HG03378 (cell line): ENCODE data around the gene VCL.
"Not testable (repeated sequence)": the region's sequence is repeated elsewhere in the genome, so short reads cannot be mapped to it uniquely, and the experiment has no call there.

ENCODE experiments used
- ATAC-seq: cut with Tn5 transposase; IDR thresholded peaks from one replicate; pipeline ENCODE4 v1.9.1; 2021; ENCODE audit warnings: mild to moderate bottlenecking, moderate library complexity; ENCODE audit not compliant: unreplicated experiment

VCL gene

DNA sequence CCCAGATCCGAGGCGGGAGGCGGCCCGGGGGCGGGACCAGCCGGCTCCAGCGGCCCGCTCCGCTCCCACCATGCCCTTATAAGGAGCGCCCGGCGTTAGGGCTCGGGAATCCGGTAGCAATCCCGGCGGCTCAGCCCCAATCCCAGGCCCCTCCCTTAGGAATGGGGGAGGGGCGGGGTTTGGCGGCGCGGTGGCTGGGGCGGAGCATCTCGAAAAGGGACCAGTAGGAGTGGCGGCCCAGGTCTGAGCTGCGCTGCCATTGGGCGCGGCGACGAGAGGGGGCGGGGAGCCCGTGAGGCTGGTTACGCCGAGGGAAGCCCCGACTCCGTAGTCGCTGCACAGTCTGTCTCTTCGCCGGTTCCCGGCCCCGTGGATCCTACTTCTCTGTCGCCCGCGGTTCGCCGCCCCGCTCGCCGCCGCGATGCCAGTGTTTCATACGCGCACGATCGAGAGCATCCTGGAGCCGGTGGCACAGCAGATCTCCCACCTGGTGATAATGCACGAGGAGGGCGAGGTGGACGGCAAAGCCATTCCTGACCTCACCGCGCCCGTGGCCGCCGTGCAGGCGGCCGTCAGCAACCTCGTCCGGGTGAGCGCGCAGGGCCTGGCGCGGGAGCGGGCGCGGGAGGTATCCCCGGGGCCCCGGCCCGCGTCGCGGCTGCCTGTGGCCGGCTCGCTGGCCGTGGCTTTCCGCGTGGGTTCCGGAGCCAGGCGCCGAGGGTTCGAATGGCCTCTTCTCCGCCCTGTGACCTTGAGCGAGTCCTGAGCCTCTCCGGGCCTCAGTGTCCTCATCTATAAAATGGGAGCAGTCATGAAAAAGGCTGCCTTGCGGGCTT lies at the start of gene VCL:
Gene VCL, plus strand, starts transcription at position 330 of the 836 bp plus-strand sequence. Its CDS starts 92 bp downstream, at position 422.
- peak; percentile 88 for ATAC-seq

DNA sequence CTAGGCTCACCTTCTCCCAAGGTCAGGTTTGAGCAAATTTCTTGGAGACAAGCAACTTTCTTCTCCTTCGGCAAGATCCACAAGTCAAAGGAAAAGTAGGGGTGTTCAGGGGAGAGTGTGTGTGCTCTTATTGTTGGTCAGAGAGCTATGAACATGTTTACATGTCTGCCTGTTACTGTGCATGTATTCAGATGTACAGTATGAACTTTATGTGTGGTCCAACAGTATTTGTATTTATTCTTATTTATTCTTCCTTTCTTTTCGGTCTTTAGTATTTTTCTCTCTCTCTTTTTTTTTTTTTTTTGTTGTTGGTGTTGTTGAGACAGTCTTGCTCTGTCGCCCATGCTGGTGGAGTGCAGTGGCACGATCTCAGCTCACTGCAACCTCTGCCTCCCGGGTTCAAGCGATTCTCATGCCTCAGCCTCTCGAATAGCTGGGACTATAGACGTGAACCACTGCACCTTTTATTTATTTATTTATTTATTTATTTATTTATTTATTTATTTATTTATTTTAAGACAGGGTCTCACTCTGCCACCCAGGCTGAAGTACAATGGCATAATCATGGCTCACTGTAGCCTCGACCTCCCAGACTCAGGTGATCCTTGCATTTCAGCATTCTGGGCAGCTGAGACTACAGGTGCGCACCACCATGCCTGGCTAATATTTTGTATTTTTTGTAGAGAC lies 48.8 kb upstream of the VCL start:
- no peak for ATAC-seq

DNA sequence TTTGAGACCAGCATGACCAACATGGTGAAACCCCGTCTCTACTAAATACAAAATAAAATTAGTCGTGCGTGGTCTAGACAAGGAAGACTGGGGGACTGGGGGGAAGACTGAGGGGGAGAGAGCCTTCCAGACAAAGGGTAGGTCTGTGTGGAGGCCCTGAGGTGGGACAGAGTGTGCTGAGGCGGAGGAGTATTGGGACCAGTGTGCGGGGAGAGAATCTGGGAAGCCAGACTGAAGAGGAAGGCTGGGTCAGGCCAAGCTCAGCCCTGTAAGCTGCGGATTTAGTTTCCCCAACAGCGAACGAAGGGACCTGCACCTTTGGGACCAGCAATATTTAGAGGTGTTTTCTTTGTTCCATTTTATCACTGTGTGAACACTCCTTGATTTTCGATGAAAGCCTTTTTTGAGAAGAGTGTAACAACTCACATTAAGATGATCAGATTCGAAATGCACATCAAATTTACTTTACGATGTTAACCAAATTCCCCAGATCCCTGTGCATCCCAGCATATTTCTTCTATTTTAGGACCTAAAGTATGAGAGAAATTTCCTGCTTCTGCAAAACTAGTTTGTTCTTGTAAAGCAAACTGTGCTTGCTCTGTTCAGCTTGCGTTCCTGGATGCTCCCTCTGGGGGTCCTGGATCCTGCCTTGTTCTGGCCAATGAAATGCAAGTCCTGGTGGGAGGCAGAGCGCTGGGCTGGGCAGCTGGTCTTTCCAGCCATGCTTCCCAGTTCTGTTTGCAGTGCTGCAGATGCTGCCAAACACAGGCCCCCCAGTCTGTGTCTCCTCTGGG lies 47.6 kb upstream of the VCL start:
- no peak for ATAC-seq

DNA sequence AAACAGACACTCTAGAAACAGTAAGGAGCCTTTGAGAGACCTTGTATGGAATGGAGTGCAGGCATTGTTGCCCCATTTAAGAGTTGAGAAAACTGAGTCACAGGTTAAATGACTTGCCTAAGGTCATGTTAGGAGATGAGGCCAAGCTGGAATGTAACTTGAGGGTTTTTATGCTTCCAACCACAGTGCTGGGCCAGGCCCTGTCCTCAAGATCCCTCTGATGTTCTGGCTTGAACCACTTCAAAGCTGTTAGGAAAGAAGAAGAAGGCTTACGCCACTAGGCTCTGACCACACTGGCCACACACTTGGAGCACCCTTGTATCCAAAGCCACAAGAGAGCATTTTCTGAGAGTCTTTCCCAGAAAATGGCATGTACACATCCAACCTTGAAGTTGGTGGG lies 44.3 kb upstream of the VCL start:
- no peak for ATAC-seq

DNA sequence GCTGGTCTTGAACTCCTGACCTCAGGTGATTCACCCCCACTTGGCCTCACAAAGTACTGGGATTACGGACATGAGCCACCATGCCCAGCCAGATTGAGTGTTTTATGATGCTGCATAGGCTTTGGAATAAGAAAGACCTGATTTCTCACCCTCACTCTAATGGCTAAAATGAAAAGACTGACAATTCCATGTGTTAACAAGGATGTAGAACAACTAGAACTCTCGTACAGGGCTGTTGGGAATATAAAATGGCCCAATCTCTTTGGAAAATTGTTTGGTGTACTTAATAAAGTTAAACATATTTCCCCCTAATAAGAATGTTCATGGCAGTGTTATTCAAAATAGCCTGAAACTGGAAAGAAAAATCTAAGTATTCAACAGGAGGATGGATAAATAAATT lies 43.2 kb upstream of the VCL start:
- ATAC-seq = no peak

DNA sequence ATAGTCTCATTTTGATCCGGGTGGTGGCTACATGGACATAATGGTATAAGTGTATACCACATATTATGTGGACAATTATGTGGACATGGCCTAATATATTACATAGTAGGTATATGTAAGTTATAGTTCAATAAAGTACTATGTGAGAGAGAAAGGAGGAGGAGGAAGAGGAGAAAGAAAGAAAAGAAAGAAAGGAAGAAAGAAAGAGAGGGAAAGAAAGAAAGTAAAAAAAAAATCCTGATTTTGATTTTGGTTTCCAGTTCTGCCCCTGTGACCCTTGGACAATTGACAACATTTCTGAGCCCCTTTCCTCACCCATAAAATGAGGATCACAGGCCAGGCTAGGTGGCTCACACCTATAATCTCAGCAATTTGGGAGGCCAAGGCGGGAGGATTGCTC lies 42.2 kb upstream of the VCL start:
- ATAC-seq = no peak

DNA sequence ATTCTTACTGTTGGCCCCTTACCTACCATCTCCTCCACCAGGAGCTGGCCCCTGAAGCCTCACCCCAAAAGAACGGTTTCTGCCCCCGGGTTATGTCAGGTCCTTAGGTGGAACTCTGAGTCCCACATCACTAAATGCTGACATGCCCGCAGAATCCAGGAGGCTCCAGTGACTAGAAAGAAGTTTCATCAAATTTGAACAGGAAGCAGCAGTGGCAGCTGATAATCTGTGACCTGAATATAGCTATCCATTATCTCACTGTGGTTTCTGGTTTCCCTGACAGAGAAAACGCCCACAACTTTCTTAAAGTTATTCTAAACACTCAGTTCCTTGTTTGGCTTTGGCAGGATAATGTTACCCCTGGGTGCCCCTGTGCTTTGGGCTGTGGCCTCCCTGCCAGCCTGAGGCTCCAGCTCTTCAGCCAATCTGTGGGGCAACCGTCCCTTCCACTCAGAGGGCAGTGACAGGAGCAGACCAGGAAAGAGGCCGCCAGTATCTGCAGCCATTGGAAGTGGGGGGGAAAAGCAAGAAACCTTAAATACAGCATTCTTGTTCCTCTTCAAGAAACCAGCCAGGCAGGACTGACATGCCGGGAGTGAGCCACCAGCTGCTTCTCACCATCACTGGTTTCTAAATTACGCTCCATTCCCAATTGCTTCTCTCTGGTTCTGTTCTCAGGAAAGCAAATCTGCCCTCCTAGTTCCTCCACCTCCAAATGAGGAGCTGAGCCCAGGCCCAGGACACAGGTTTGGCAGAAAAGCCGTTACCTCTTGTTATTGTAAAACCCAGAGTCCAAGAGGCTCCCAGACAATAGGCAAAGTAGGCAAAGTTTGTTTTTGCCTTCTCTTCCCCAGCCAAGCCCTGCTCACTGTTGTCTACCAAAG lies 41.2 kb upstream of the VCL start:
- ATAC-seq = peak; percentile 72

DNA sequence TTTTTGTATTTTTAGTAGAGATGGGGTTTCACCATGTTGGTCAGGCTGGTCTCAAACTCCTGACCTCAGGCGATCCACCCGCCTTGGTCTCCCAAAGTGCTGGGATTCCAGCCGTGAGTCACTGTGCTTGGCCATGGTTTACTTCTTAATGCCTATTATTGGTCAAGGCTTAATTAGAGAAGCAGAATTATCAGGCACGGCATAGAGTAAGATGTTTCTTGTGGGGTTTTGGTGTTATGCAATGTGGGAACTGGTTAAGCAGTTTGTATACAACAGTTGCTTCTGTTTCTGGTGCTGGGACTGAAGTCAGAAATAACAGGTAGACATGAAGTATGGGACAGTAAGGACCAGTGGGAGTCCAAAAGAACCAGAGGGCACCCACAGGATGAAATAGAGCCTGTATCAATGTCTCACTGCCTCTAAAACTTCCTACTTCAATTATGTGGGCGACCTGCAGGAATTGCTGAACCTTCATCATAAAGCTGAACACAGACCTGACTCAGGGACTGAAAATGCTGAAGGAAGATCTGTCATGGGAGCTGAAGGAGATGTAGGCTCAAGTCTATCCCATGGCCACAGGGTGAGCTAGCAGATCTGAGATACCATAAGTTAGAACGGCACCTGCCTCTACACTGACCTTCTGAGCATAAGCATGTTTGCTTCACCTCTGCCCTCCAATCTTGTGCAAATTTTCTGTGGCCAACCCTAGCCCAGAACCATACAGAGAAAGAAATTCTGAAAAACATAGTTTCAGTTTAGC lies 38.3 kb upstream of the VCL start:
- no peak for ATAC-seq

DNA sequence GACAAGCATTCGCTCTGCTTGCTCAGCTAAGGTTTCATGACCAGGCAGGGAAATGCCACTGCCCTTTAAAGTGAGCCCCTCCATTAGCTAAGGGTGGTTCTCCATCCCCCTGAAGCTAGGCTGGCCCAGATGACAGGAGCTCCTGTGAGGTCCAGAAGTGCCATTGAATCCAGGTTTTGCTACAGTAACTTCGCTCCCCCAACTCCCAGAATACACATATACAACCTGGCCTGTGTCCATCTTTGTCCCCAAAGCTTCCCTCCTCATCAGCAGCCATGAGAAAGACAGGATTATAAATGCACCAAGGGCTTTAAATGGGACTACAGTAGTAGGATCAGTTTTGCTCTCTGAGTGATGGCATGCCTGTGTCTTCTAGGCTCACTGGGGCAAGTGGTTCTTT lies 35.5 kb upstream of the VCL start:
- ATAC-seq = no peak

DNA sequence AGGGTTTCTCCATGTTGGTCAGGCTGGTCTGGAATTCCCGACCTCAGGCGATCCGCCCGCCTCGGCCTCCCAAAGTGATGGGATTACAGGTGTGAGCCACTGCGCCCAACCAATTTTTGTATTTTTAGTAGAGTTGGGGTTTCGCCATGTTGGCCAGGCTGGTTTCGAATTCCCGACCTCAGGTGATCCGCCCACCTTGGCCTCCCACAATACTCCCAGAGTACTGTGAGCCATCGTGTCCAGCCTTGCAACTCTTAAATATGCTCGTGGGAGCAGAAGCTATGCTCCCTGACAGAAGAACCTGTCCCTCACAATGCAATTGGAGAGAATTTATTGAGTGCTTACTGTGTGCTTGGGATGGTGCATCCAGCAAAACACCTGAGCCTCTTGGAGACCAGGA lies 34.4 kb upstream of the VCL start:
- ATAC-seq = not testable (repeated sequence)

DNA sequence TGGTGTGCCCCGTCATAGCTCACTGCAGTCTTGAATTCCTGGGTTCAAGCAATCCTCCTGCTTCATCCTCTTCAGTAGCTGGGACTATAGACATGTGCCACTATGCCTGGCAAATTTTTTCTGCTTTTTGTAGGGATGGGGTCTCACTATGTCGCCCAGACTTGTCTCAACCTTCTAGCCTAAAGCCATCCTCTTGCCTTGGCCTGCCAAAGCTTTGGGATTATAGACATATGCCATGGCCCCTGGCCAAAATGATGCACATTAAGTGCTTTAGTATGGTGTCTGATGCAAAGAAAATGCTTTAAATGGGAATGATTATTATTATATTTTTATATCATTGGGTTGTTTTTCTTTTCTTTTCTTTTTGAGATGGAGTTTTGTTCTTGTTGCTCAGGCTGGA lies 33.2 kb upstream of the VCL start:
- no peak for ATAC-seq

DNA sequence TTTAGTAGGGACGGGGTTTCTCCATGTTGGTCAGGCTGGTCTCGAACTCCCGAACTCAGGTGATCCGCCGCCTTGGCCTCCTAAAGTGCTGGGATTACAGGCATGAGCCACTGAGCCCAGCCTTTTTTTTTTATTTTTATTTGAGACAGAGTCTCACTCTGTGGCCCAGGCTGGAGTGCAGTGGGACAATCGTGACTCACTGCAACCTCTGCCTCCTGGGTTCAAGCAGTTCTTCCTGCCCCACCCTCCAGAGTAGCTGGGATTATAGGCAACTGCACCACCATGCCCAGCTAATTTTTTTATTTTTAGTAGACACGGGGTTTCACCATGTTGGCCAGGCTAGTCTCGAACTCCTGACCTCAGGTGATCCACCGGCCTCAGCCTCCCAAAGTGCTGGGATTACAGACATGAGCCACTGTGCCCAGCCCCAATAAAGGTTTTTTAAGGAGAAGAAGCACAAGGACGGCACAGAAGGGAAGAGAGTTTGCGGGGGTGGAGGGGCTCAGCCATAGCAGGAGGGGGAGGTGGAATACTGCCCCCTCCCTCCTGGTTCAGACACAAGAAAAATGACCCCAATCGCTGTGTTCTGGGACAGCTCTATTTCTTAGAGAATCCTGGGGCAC lies 32.5 kb upstream of the VCL start:
- ATAC-seq = not testable (repeated sequence)

DNA sequence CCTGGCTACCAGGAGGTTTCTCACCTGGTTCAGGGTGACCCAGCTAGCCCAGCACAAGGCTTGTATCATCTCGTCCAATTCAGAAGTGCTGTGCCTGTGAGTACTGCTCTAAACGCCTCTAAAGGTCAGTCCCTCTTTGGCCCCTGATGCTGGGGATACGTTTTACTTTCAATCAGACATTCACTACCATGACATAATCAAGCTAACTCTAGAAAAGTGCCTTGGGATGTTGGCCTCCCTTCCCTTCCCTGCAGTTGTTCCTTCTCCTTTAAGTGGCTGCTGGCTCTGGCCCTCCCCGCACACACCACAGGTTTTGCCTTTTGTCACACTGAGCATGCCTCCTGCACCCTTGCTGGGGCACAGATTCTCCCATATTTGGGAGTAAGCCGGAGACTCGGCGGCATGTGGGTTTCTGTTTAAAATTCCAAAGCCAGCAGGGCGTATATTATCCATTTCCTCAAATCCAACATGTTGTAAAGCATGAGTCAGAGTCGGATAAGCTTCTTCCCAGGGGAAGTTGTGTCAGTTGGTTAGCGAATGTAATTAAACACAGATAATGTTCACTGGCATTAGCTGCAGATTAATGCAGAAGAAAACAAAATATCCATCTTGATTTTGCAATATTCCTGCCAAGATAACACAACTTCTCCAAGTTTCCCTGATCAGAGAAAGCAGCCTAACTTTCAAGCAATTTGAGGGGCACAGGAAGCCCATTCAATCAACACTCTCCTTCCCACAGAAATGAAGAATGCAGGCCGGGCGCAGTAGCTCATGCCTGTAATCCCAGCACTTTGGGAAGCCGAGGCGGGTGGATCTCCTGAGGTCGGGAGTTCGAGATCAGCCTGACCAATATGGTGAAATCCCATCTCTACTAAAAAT lies 31.8 kb upstream of the VCL start:
- no peak for ATAC-seq

DNA sequence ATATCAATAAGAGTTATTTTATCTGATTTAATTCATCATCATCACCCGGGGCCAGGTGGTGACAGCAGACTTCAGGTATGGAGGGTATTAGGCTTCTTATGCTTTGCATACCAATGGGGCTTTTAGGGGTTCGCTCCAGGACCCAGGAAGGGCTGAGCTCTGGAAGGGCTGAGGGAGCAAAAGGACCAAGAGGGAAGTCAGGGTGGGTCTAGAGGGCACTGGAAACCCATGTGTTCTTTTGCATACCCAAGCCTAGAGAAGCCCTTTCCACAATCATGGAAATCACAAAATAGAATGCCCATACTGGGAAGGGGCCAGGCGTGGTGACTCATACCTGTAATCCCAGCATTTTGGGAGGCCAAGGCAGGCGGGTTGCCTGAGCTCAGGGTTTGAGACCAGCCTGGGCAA lies 30.9 kb upstream of the VCL start:
- ATAC-seq = no peak

DNA sequence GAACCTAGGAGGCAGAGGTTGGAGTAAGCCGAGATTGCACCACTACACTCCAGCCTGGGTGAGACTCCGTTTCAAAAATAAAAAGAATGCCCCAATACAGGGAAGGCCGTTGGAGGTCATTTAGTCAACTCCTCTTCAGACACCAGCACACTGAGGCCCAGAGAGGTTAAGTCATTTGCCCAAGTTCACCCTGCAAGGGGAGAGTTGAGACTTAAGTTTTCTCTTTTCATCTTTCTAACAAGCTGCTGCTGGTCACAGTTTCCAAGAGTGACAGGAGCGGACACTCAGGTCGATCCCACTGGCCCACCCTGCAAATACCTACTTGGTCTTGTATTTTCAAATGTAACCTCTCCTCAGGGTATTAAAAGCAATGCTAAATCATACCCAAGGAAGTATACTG lies 30.4 kb upstream of the VCL start:
- no peak for ATAC-seq

DNA sequence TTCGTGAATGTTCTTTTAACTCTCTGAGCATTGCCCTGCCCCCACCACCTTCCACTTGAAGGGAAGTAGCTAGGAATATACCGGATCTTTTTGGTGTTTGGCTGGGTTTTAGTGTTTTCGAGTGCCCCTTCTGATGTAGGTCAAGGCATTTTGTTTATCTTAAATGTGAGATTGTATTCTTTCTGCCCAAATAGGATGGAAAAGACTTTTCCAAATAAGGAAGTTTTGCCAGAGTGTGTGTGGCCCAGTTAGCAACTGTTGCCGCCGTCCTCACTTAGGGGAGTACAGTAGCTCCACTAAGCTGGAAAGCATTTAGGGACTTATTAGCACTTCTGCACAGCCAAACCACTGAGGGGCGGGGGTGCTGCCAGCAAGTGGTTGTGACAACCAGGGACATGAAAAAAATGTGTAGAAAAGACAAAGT lies 29.8 kb upstream of the VCL start:
- ATAC-seq = no peak

DNA sequence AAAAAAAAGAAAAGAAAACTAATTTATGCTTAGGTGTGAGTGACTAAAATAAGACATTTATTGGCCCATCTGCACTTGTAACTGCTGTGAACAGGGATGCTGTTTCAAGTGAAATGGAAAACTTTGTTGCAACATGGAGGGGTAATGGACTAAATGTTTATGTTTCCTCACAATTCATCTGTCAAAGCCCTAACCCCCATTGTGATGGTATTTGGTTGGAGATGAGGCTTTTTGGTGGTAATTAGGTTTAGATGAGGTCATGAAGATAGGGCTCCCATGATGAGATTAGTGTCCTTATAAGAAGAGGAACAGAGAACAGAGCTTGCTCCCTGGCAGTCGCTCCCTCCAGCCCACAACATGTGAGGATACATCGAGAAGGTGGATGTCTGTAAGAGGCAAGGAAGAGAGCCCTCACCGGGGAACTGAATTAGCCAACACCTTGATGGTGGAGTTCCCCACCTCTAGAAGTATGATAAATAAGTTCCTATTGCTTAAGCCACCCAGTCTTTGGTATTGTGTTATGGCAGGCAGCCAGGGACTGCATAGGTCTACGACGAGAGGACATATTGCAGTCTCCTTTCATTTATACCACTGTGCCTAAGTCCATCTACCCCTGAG lies 28.6 kb upstream of the VCL start:
- no peak for ATAC-seq

DNA sequence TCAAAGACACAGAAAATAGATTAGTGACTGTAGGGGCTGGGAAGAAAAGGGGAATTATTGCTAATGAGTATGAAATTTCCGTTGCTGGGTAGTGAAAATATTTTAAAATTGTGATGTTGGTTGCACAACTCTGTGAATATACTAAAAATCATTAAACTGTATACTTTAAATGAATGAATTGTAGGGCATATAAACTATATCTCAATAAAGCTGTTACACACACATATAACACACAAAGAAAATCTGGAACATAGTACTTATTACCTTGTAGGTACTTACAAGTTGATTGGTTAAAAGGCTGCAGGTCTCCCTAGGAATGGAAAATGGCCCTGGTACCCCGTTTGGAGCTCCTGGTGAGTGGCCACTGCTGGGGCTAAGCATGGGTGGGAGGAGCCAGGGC lies 27.1 kb upstream of the VCL start:
- ATAC-seq = no peak
